Measurements from ENCODE around the gene TFDP2. TPM values are rescaled to one million over a fixed set of nuclear protein-coding genes. Genes with fewer than 3 reads are reported as not detected.

The TFDP2 gene
- total RNA-seq, 1 donor from 2014 or later, result 173 TPM

DNA sequence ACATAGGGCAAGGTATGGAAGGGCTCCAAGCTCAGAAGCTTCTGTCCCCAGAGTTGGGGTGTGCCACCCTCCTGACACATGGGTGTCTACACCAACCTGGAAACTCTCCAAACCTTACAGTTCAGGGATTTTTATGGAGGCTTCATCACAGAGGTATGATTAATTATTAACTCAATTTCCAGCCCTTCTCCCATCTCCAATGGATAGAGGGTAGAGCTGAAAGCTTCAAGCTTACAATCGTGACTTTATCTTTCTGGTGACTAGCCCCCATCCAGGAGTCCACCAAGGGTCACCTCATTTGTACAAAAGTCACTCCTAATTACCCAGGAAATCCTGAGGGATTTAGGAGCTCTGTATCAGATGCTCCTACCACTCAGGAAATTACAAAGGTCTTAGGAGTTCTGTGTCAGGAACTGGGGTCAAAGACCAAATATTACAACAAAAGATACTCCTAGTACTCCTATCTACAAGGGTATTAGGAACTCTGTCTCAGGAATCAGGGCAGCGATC lies 62.7 kb downstream of the TFDP2 start:
- TF ChIP-seq, protein P1, sequence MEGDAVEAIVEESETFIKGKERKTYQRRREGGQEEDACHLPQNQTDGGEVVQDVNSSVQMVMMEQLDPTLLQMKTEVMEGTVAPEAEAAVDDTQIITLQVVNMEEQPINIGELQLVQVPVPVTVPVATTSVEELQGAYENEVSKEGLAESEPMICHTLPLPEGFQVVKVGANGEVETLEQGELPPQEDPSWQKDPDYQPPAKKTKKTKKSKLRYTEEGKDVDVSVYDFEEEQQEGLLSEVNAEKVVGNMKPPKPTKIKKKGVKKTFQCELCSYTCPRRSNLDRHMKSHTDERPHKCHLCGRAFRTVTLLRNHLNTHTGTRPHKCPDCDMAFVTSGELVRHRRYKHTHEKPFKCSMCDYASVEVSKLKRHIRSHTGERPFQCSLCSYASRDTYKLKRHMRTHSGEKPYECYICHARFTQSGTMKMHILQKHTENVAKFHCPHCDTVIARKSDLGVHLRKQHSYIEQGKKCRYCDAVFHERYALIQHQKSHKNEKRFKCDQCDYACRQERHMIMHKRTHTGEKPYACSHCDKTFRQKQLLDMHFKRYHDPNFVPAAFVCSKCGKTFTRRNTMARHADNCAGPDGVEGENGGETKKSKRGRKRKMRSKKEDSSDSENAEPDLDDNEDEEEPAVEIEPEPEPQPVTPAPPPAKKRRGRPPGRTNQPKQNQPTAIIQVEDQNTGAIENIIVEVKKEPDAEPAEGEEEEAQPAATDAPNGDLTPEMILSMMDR (IDR thresholded peaks at IDR 0.05), result no peak
- TF ChIP-seq EZH2phosphoT487 (IDR thresholded peaks at IDR 0.05) (no peak), EZH2 (IDR thresholded peaks at IDR 0.05) (no peak)
- no peaks in the 10 kb centered on the region for H3F3A ChIP-seq (ENCODE audit: low read depth)
- peaks cover 4% of the 10 kb centered on the region for H3K4me1 ChIP-seq
- peaks cover 12% of the 10 kb centered on the region for H3K9me3 Mint-ChIP-seq
- no peaks in the 10 kb centered on the region for H3K9me3 ChIP-seq (ENCODE audit: low read depth)
- H3K4me3 Mint-ChIP-seq, result no peak overlapping the region
- H3K27me3 ChIP-seq, result no peaks in the 10 kb centered on the region
- peaks cover 11% of the 10 kb centered on the region for H3K36me3 Mint-ChIP-seq
- no peaks in the 10 kb centered on the region for H3K79me2 ChIP-seq (ENCODE audit: low read depth)
- H3K27me3 Mint-ChIP-seq (ENCODE audit: insufficient read depth, low read depth), result no peaks in the 10 kb centered on the region
- DNase-seq (ENCODE audit: low spot score), result no peak
- no peaks in the 10 kb centered on the region for H3K36me3 ChIP-seq
- H4K20me1 ChIP-seq (ENCODE audit: low read depth), result no peaks in the 10 kb centered on the region
- H3K27ac ChIP-seq, result no peak overlapping the region
- H3K4me2 ChIP-seq, result no peak overlapping the region
- H3K27ac Mint-ChIP-seq, result no peak overlapping the region
- peaks cover 3% of the 10 kb centered on the region for H3K4me1 Mint-ChIP-seq
- no peak overlapping the region for H3K9ac ChIP-seq
- no peak overlapping the region for H2AFZ ChIP-seq (replicated peaks)
- no peak overlapping the region for H3K4me3 ChIP-seq

DNA sequence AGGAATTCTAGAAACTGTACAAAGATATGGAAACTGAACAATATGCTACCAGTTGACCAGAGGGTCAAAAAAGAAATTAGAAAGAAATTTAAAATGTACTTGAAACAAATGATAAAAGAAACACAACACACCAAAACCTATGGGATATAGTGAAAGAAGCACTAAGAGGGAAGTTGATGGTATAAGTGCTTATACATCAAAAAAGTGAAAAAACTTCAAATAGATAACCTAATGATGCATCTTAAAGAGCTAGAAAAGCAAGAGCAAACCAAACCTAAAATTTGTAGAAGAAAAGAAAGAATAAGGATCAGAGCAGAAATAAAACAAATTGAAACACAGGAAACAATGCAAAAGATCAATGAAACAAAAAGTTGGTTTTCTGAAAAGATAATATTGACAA lies 68.2 kb downstream of the TFDP2 start:
- no peaks in the 10 kb centered on the region for H3K27me3 Mint-ChIP-seq (ENCODE audit: insufficient read depth, low read depth)
- TF ChIP-seq EZH2phosphoT487 (IDR thresholded peaks at IDR 0.05) (no peak), EZH2 (IDR thresholded peaks at IDR 0.05) (no peak)
- TF ChIP-seq, protein P1 (IDR thresholded peaks at IDR 0.05), result no peak
- H3K4me1 ChIP-seq, result peaks cover 4% of the 10 kb centered on the region
- peaks cover 19% of the 10 kb centered on the region for H3K36me3 Mint-ChIP-seq
- no peaks in the 10 kb centered on the region for H3K79me2 ChIP-seq (ENCODE audit: low read depth)
- H3K4me3 ChIP-seq, result no peak overlapping the region
- no peak overlapping the region for H3K4me3 Mint-ChIP-seq
- H3K9me3 ChIP-seq (ENCODE audit: low read depth), result no peaks in the 10 kb centered on the region
- no peak overlapping the region for H3K27ac ChIP-seq
- H3K36me3 ChIP-seq, result no peaks in the 10 kb centered on the region
- no peaks in the 10 kb centered on the region for H3F3A ChIP-seq (ENCODE audit: low read depth)
- peaks cover 18% of the 10 kb centered on the region for H3K9me3 Mint-ChIP-seq
- DNase-seq (ENCODE audit: low spot score), result no peak
- H3K27ac Mint-ChIP-seq, result no peak overlapping the region
- no peaks in the 10 kb centered on the region for H3K4me1 Mint-ChIP-seq
- no peaks in the 10 kb centered on the region for H4K20me1 ChIP-seq (ENCODE audit: low read depth)
- H3K9ac ChIP-seq, result no peak overlapping the region
- no peaks in the 10 kb centered on the region for H3K27me3 ChIP-seq
- H3K4me2 ChIP-seq, result no peak overlapping the region
- no peak overlapping the region for H2AFZ ChIP-seq (replicated peaks)

DNA sequence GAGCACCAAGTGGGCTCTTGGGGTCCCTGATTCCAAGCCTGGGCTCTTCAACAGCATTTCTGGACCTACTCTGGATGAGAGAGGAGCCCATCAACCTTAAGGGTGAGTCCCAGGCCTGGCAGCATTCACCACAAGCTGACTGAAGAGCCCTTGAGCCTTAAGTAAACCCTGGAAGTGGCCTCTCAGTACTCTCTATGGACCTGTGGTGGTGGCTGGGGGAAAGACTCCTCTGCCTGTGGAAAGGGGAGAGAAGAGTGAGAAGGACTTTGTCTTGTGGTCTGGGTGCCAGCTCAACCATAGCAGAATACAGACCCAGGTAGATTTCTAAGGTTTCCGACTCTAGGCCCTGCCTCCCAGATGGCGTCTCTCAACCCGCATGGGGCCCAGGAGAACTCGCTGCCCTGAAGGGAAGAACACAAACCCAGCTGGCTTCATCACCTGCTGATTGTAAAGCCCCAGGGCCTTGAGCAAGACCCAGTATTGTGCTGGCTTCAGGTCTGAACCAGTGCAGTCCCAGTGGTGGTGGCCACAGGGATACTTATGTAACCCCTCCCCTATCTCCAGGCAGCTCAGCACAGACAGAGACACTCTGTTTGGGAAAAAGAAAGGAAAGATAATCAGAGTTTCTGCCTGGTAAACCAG lies 71.4 kb downstream of the TFDP2 start:
- no peaks in the 10 kb centered on the region for H3F3A ChIP-seq (ENCODE audit: low read depth)
- no peak overlapping the region for H3K4me3 Mint-ChIP-seq
- peaks cover 4% of the 10 kb centered on the region for H3K4me1 ChIP-seq
- no peaks in the 10 kb centered on the region for H3K36me3 ChIP-seq
- peaks cover 10% of the 10 kb centered on the region for H3K36me3 Mint-ChIP-seq
- no peak overlapping the region for H3K4me2 ChIP-seq
- no peaks in the 10 kb centered on the region for H3K27me3 Mint-ChIP-seq (ENCODE audit: insufficient read depth, low read depth)
- no peaks in the 10 kb centered on the region for H3K27me3 ChIP-seq
- no peaks in the 10 kb centered on the region for H3K9me3 ChIP-seq (ENCODE audit: low read depth)
- H3K27ac Mint-ChIP-seq, result no peak overlapping the region
- H3K4me1 Mint-ChIP-seq, result no peaks in the 10 kb centered on the region
- H2AFZ ChIP-seq (replicated peaks), result no peak overlapping the region
- peaks cover 6% of the 10 kb centered on the region for H3K9me3 Mint-ChIP-seq
- no peaks in the 10 kb centered on the region for H3K79me2 ChIP-seq (ENCODE audit: low read depth)
- DNase-seq (ENCODE audit: low spot score), result no peak
- no peak overlapping the region for H3K27ac ChIP-seq
- TF ChIP-seq, protein P1 (IDR thresholded peaks at IDR 0.05), result no peak
- TF ChIP-seq EZH2 (IDR thresholded peaks at IDR 0.05) (no peak), EZH2phosphoT487 (IDR thresholded peaks at IDR 0.05) (no peak)
- no peaks in the 10 kb centered on the region for H4K20me1 ChIP-seq (ENCODE audit: low read depth)
- no peak overlapping the region for H3K9ac ChIP-seq
- H3K4me3 ChIP-seq, result no peak overlapping the region
